Measurements from ENCODE around the gene SH3GL2. TPM values are rescaled to one million over a fixed set of nuclear protein-coding genes. Genes with fewer than 3 reads are reported as not detected.

SH3GL2 gene
- total RNA-seq, 3 donors from 2014 or later (not counting 1 experiment from before 2014, with no cell fraction given), result not detected

- DNase-seq, result no peak
- Histone ChIP-seq H3K9me3 (ENCODE audit: control insufficient read depth, insufficient read depth, low read length) (no peaks in the 10 kb centered on the region), H3K4me3 (ENCODE audit: low read length) (no peak overlapping the region), H3K36me3 (ENCODE audit: control insufficient read depth, insufficient read depth, low read length) (no peaks in the 10 kb centered on the region), H3K27ac (ENCODE audit: low read length) (no peak overlapping the region), H3K4me1 (ENCODE audit: control insufficient read depth, insufficient read depth, low read length) (no peaks in the 10 kb centered on the region), H3K27me3 (ENCODE audit: control insufficient read depth, insufficient read depth, low read length) (no peaks in the 10 kb centered on the region)
- intact Hi-C loops (cut with micrococcal nuclease), result no loop called here
- H3K4me3 Mint-ChIP-seq, result no peak overlapping the region
- 72% methylated on average over 2 of the region's 4 CpGs for WGBS (ENCODE audit: insufficient coverage)
- H3K27me3 Mint-ChIP-seq (ENCODE audit: low read depth in 2 of 2), result peaks cover 0 to 6% of the 10 kb centered on the region in 2 donors
- ATAC-seq, result no peak
- H3K36me3 Mint-ChIP-seq, result no peaks in the 10 kb centered on the region
- no peak for TF ChIP-seq CTCF (IDR thresholded peaks at IDR 0.05)
- no peak overlapping the region for H3K27ac Mint-ChIP-seq
- no peaks in the 10 kb centered on the region for H3K4me1 Mint-ChIP-seq
- H3K9me3 Mint-ChIP-seq, result peaks cover 2% of the 10 kb centered on the region in 2 donors
Observed at GRCh38 chr9:17588941-17589340, 10.1 kb downstream of the SH3GL2 start.

DNA sequence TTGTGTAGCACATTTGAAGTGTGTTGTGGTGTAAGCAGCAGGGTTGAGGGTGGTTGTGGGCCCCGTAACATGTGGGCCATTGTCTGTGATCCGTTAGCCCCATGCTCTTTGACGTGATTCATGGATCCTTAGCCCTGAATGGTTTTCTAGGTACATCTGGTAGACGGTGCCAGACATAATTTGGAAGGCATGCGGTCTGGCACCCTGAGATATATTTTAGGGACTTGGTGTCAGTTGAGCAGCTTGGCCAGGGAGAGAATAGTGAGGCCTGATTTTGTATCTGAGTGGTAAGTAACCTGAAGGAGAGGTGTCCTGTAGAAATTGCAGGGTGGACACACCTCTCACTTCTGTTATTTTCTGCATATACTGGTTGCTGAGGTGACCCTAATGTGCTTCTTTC is 10.9 kb downstream of the SH3GL2 start:
- no peaks in the 10 kb centered on the region for H3K4me1 ChIP-seq (ENCODE audit: control insufficient read depth, insufficient read depth, low read length)
- H3K9me3 ChIP-seq (ENCODE audit: control insufficient read depth, insufficient read depth, low read length), result no peaks in the 10 kb centered on the region
- H3K4me3 Mint-ChIP-seq, result no peak overlapping the region
- H3K4me3 ChIP-seq (ENCODE audit: low read length), result no peak overlapping the region
- H3K27ac ChIP-seq (ENCODE audit: low read length), result no peak overlapping the region
- H3K27ac Mint-ChIP-seq, result no peak overlapping the region
- H3K4me1 Mint-ChIP-seq, result no peaks in the 10 kb centered on the region
- no peaks in the 10 kb centered on the region for H3K27me3 ChIP-seq (ENCODE audit: control insufficient read depth, insufficient read depth, low read length)
- no peaks in the 10 kb centered on the region for H3K36me3 Mint-ChIP-seq
- TF ChIP-seq CTCF (IDR thresholded peaks at IDR 0.05), result no peak
- H3K9me3 Mint-ChIP-seq, result peaks cover 2 to 3% of the 10 kb centered on the region in 2 donors
- WGBS (ENCODE audit: insufficient coverage), result 86% methylated on average over 5 of the region's 5 CpGs
- ATAC-seq (no peak), DNase-seq (no peak)
- no peaks in the 10 kb centered on the region for H3K36me3 ChIP-seq (ENCODE audit: control insufficient read depth, insufficient read depth, low read length)
- intact Hi-C loops (cut with micrococcal nuclease), result no loop called here
- H3K27me3 Mint-ChIP-seq (ENCODE audit: low read depth in 2 of 2), result peaks cover 0 to 6% of the 10 kb centered on the region in 2 donors

DNA sequence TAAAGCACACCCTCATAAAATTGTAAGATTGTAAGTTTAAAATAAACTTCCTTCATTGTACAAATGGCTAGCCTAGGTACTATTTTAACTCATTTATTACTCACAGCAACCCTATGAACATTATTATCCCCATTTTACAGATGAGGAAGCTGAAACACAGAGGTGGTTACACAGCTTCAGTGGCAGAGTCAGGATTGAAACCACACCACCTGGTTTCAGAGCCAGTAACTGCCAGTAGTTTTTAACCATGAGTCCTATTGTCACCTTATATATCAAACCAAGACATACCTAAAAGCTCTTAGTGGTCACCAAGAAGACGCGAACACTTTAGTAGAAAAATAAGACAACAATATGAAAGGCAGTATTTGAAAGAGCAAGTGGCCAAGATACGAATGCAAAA is 16.1 kb downstream of the SH3GL2 start:
- ATAC-seq (no peak), DNase-seq (no peak)
- Histone ChIP-seq H3K36me3 (ENCODE audit: control insufficient read depth, insufficient read depth, low read length) (no peaks in the 10 kb centered on the region), H3K27me3 (ENCODE audit: control insufficient read depth, insufficient read depth, low read length) (no peaks in the 10 kb centered on the region), H3K27ac (ENCODE audit: low read length) (no peak overlapping the region), H3K4me1 (ENCODE audit: control insufficient read depth, insufficient read depth, low read length) (no peaks in the 10 kb centered on the region), H3K9me3 (ENCODE audit: control insufficient read depth, insufficient read depth, low read length) (no peaks in the 10 kb centered on the region), H3K4me3 (ENCODE audit: low read length) (no peak overlapping the region)
- Mint-ChIP-seq H3K36me3 (no peaks in the 10 kb centered on the region), H3K4me3 (no peak overlapping the region), H3K27ac (no peak overlapping the region), H3K9me3 (peaks cover 0 to 3% of the 10 kb centered on the region in 2 donors), H3K4me1 (no peaks in the 10 kb centered on the region), H3K27me3 (ENCODE audit: low read depth in 2 of 2) (no peaks in the 10 kb centered on the region)
- WGBS (ENCODE audit: insufficient coverage), result 86% methylated on average over 3 of the region's 3 CpGs
- intact Hi-C loops (cut with micrococcal nuclease), result no loop called here
- no peak for TF ChIP-seq CTCF (IDR thresholded peaks at IDR 0.05)

DNA sequence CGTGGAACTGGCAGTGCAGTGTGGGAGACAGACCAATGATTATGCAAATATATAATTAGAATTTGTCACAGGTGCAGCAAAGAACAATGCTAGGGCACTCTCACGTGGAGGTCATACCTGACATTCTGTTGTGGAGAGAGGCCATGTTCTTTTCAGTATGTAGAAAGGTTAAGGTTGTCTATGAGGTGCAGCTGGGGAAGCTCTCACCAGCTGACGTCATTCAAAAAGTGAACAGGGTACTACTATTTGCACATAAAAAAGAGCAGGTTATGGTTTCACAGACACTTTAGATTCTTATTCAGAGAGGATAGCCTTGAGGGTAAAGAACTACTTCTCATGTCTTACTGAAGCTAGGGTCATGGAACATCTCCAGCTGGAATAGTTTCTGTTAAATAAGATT is 19.1 kb downstream of the SH3GL2 start:
- no peaks in the 10 kb centered on the region for H3K27me3 Mint-ChIP-seq (ENCODE audit: low read depth in 2 of 2)
- intact Hi-C loops (cut with micrococcal nuclease), result no loop called here
- H3K4me1 Mint-ChIP-seq, result no peaks in the 10 kb centered on the region
- no peaks in the 10 kb centered on the region for H3K27me3 ChIP-seq (ENCODE audit: control insufficient read depth, insufficient read depth, low read length)
- DNase-seq (no peak), ATAC-seq (no peak)
- H3K4me3 Mint-ChIP-seq, result no peak overlapping the region
- H3K27ac Mint-ChIP-seq, result no peak overlapping the region
- no peaks in the 10 kb centered on the region for H3K36me3 ChIP-seq (ENCODE audit: control insufficient read depth, insufficient read depth, low read length)
- no peak for TF ChIP-seq CTCF (IDR thresholded peaks at IDR 0.05)
- H3K36me3 Mint-ChIP-seq, result no peaks in the 10 kb centered on the region
- no peaks in the 10 kb centered on the region for H3K9me3 ChIP-seq (ENCODE audit: control insufficient read depth, insufficient read depth, low read length)
- H3K27ac ChIP-seq (ENCODE audit: low read length), result no peak overlapping the region
- H3K4me1 ChIP-seq (ENCODE audit: control insufficient read depth, insufficient read depth, low read length), result no peaks in the 10 kb centered on the region
- H3K9me3 Mint-ChIP-seq, result peaks cover 2 to 3% of the 10 kb centered on the region in 2 donors
- 88% methylated on average over 3 of the region's 3 CpGs for WGBS (ENCODE audit: insufficient coverage)
- no peak overlapping the region for H3K4me3 ChIP-seq (ENCODE audit: low read length)

Data from natural killer cell (primary cell).